Measurements from ENCODE around the gene H6PD.

The H6PD gene

GRCh38 chr1:9242338-9242969 is 7.9 kb downstream of the H6PD start:
- DNase-seq: peak in 1 of 2 donors; percentile 53

- DNase-seq: peak; percentile 27 to 42
These were observed 8.6 kb downstream of the H6PD start for GRCh38 chr1:9243066-9243739.

DNA sequence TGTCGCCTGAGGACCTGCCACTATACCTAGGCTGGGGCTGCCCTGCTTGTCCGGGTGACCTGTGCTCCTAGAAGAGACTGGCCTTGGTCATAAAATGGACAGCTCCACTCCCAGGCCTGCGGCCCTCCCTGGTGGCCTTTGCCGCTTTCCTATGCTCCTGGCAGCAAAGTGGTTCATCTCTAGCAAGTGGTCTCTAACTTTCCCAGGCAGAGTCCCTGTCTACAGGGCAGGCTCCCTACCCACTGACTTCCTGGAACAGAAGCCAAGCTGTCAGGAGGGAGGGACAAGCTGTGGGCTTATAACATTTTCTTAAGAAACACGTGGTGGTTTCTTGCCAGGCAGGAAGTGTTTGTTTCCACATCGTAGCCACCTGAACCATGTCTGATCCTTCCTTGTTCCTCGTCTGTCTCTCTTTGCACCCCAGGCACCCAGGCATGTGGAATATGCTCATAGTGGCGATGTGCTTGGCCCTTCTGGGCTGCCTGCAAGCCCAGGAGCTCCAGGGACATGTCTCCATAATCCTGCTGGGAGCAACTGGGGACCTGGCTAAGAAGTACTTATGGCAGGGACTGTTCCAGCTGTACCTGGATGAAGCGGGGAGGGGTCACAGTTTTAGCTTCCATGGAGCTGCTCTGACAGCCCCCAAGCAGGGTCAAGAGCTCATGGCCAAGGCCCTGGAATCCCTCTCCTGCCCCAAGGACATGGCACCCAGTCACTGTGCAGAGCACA is 10.1 kb downstream of the H6PD start:
- DNase-seq: peak in 1 of 2 donors; percentile 48

- no peak for DNase-seq
These were observed 10.7 kb downstream of the H6PD start for GRCh38 chr1:9245230-9245619.

- no peak for DNase-seq
These were observed 11.1 kb downstream of the H6PD start for GRCh38 chr1:9245661-9246060.

DNA sequence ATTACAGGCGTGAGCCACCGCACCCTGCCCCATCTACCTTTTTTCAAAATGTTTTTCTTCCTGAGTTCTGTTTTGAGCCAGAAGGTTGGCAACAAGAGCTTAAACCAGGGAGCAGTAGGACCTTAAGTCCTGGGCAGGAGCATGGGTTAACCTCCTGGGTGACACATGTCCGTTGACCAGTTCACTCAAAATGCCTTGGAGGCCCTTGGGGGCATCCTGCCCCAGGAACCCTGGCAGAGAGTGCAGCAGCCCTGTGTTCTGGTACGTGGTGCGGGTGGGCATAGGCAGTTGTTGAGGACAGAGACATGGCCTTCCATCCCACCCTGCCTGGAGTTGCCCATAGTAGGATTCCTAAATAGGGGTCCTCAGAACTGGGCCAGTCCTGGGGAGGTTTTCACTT is 11.6 kb downstream of the H6PD start:
- DNase-seq: no peak

DNA sequence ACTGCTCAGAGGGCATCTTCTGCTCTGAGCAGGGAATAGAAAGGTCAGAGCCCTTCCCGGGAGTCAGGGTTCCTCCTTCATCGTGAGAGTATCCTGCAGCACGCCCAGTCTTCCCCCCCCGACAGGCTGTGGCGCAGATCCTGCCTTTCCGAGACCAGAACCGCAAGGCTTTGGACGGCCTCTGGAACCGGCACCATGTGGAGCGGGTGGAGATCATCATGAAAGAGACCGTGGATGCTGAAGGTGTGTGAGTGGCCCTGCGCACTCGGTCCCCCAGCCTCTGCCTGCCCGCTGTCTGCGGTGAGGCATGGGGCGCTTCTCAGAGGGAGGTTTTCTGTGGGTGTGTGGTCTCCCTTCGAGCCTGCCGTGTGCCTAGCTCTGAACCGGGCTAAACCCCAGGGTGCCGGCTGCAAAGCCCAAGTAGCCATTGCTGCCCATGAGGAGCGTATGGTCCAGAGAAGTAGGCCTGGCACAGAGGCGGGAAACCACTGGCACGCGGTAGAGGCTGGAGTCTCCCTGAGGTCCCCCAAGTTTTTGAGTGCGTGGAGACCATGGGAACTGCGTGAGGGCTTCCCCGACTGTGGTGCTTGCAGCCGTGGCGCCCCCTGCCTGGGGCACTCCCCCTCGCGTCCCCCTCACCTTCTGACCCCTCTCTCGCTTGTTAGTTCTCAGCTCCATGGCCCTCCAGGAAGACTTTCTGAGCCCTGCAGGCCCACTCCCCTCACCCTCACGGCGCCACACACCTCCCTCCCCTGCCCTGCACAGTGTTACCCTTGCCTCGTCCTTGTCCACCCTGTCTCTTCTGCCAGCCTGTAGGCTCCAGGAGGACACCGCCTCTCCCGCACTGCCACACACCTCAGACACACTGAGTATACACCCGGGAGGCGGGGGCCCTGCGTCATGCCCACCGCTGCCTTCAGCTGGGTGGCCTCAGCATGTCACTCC is 12.5 kb downstream of the H6PD start:
- no peak for DNase-seq

GRCh38 chr1:9247894-9248293 is 13.3 kb downstream of the H6PD start:
- no peak for DNase-seq

GRCh38 chr1:9248341-9249262 is 14.0 kb downstream of the H6PD start:
- no peak for DNase-seq

GRCh38 chr1:9249263-9249533 is 14.6 kb downstream of the H6PD start:
- no peak for DNase-seq

DNA sequence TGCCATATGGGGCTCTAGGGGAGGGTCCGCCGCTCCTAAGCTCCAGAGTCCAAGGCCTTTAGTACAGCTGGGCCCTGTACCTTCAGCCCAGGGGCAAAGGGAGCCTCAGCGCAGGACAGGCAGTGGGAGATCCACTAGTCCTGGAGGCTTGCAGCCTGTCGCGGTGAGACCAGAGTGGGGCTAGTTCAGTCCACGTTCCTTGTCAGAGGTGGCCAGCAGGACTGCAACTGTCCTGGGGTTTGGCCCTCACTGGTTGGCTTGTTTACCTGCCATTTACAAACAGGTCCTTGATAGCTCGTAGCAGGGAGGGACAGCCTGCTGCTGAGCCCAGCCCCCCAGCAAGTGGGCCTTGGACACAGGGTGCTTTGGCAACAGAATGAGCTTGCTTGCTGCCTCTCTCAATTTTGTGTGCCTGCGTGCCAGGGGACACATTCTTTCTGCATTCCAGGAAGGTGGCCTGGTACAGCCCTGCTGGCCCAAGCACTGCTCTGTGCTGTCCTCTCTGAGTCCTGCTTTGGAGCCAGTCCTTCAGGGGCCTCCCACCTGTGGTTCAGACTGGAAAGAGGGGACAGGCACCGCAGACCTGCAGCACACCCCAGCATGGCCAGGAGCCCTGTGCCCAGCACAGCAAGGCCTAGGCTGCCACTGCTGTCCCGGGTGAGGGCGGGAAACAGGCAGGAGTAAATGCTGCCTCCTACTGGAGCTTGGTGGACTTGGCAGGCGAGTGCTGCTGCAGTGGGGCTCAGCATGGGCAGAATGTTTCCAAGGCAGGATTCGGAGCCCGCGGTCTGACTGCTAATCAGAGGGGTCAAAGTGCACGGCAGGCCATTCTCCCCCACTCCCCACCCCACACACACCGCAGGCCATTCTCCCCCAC is 15.2 kb downstream of the H6PD start:
- peak; percentile 42 to 69 for DNase-seq

DNA sequence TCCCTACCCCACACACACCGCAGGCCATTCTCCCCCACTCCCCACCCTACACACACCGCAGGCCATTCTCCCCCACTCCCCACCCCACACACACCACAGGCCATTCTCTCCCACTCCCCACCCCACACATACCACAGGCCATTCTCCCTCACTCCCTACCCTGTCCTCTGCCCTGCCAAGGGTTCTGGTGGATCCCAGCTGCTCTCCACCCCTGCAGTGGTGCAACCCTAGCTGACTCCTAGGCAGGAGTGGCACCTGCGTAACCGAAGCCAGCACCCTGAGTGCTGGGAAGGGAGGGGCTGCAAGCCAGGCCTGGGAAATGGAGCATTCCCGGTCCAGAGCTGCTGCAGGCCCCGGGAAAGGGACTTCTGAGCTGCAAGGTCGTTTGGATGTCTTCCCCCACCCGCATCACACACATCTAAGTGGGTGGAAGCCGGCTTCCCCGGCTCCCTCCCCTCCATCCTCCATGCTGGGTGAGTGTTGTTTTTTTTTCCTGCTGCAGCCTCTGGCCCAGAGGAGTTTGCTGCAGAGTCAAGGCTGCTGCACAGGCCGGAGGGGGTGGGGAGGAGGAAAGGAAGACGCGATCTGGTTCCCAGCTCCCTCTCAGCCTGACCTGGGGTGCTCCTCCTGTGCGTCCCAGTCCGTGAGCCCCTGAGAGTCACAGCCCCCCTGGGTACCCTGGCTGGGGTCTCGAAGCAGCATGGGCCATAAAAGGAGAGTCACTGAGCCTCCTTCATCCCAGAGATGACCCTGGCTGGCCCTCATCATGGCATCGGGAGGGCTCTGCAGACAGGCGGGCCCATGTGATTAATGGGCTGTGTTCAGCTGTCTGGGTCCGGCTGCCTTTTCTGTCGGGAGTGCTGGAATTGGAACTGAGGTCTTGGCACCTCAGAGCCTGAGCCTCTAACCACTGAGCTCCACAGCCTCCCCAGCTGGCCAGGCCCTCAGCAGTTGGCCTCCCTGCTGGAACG is 16.1 kb downstream of the H6PD start:
- DNase-seq: no peak

- no peak for DNase-seq
These were observed 16.9 kb downstream of the H6PD start for GRCh38 chr1:9251501-9251900.

DNA sequence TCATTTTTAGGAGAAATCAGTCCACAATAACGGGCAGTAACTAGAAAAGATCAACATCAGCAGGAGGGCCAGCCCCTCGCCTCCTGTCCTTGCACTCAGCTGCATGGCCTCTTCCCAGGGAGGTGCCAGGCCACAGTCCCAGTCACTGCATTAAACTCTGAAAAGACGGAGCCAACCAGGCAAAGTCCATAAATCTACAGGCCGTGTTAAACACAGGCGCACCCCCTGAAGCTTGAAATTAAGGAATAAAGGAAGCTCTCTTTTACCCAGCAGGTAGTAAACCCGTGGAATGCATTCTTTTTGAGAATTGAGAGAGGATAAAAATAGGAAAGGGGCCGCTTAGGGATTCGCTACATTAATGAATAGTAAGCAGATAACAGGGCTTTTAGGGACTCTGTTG is 18.4 kb downstream of the H6PD start:
- DNase-seq: no peak

GRCh38 chr1:9253453-9254105 is 19.0 kb downstream of the H6PD start:
- DNase-seq: no peak

DNA sequence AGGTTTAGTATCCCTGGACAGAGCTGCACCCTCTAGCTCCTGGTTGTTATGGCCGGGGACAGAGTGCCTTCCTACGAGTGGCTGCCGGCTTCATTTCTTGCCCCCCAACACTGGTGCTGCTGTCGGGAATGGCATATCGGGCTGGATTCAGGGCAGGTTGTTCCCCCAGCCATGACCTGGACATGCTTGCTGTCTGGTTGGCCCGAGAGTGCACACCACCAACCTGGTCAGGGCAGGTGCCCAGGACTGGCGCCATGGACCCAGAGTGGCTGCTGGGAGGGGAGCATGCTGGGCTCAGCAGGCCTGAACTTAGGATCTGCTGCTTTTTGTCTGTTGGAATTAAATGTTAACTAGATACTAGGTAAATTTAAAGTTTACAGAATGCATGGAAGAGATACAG is 21.8 kb downstream of the H6PD start:
- DNase-seq: no peak

- no peak for DNase-seq
These were observed 23.3 kb downstream of the H6PD start for GRCh38 chr1:9257851-9258250.

DNA sequence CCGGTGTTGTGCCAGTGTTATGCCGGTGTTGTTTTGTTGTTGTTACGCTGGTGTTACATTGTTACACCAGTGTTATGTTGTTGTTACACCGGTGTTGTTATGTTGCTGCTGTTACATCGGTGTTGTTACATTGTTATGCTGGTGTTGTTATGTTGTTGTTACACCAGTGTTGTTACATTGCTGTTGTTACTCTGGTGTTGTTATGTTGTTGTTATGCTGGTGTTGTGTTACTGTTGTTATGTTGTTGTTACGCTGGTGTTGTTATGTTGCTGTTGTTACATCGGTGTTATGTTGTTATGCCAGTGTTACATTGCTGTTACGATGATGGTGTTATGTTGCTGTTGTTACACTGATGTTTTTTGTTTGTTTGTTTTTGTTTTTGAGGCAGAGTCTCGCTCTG is 24.1 kb downstream of the H6PD start:
- DNase-seq: no peak

DNA sequence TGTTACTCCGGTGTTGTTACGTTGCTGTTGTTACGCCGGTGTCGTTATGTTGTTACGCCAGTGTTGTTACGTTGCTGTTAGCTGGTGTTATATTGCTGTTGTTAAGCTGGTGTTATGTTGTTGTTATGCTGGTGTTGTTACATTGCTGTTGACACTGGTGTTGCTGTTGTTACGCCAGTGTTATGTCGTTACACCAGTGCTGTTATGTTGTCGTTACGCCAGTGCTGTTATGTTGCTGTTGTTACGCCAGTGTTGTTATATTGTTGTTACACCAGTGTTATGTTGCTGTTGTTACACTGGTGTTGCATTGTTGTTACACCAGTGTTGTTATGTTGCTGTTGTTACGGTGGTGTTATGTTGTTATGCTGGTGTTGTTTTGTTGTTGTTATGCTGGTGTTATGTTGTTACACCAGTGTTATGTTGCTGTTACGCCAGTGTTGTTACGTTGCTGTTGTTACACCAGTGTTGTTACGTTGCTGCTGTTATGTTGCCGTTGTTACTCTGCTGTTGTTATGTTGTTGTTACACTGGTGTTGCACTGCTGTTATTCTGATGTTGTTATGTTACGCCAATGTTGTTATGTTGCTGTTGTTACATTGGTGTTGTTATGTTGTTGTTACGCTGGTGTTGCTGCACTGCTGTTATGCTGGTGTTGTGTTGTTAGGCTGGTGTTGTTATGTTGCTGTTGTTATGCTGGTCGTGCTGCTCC is 25.6 kb downstream of the H6PD start:
- DNase-seq: no peak

Data from inflammatory macrophage treated with lipopolysaccharide for 1 hour (primary cell).